Measurements from ENCODE around the gene ERRFI1.

- TF ChIP-seq POLR2AphosphoS5 (IDR thresholded peaks at IDR 0.05; ENCODE audit: borderline replicate concordance, low read depth, low read length) (no peak), EZH2 (IDR thresholded peaks at IDR 0.05) (no peak)
These were observed 12.7 kb downstream of the ERRFI1 start for GRCh38 chr1:8013399-8013798.
